ENCODE data around the gene CRTAP.

DNA sequence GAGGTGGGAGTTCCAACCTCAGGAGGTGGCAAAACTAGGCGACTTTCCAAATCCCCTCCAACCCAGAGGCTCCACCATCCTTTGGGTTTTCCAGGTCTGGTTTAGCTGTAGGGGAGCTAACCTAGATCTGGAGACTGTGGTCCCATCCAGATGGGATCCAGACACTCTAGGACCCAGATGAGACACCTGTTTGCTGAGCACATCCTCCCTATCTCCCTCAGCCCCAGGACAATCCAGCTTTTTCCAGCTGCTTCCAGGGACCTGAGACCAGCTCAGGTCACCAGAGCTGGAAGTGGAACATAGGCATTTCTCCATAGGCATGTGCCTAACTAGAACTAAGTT, 18.2 kb downstream of the CRTAP start:
- TF ChIP-seq POLR2A (IDR thresholded peaks at IDR 0.05) (no peak), CTCF (IDR thresholded peaks at IDR 0.05 in 4 of 5, conservative IDR thresholded peaks at IDR 0.05 in 1 of 5) (no peak)
